DND-41 (cell line): Measurements from ENCODE around the gene CNNM2.

ENCODE experiments used
- CTCF ChIP-seq: IDR thresholded peaks from 2 replicates; pipeline ENCODE4 v1.5.1; 2012; ENCODE audit warnings: borderline replicate concordance, low read length, moderate library complexity, mild to moderate bottlenecking; ENCODE audit not compliant: poor library complexity, severe bottlenecking; ENCODE audit errors: extremely low read depth
- EZH2 ChIP-seq: IDR thresholded peaks from 3 replicates; pipeline ENCODE4 v1.6.1; 2012; ENCODE audit warnings: borderline replicate concordance, low read depth, mild to moderate bottlenecking, moderate library complexity, low read length, inconsistent platforms; ENCODE audit not compliant: severe bottlenecking

GRCh38 chr10:103044942-103045489 lies 126.9 kb downstream of the CNNM2 start:
- TF ChIP-seq CTCF (no peak), EZH2 (no peak)
